Dedifferentiated amniotic fluid mesenchymal stem cell (primary cell): Measurements from ENCODE around the gene SH3D21.

Source experiments
- DNase-seq: peaks from one replicate; pipeline ENCODE4 v3.0.0-alpha.2; 2016; ENCODE audit errors: extremely low spot score

Gene SH3D21

GRCh38 chr1:36306210-36306901 lies at the start of gene SH3D21:
Gene SH3D21 (plus strand): TSS chr1:36306368. CDS start chr1:36306421, 53 bp downstream.
- DNase-seq, result no peak

DNA sequence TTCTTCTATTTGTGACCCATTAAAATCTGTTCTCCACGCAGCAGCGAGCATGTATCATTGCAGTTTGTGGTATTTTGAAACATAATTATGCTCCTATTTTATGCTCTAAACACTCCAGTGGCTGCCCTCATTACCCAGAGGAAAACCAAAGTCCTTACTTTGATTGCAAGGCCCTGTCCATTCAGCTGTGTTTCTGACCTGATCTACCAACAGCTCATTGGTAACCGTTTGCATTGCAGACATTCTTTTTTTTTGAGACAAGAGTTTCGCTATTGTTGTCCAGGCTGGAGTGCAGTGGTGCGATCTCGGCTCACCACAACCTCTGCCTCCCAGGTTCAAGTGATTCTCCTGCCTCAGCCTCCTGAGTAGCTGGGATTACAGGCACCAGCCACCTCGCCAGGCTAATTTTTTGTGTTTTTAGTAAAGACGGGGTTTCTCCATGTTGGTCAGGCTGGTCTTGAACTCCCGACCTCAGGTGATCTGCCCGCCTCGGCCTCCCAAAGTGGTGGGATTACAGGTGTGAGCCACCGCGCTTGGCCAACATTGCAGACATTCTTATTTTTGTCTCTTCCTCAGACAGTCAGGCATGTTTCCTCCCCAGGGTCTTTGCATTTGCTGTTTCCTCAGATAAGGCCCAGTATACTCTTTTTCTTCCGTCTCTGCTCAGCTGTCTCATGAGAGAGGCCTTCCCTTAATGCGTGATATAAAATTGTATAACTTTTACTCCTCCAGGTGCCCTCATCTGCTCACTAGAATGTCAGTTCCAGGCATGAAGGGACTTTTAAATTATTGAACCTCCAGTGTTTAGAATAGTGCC lies 49.4 kb upstream of the SH3D21 start:
- DNase-seq, result no peak

- no peak for DNase-seq
Measured at GRCh38 chr1:36257375-36257767, 48.8 kb upstream of the SH3D21 start.

GRCh38 chr1:36258960-36259344 lies 47.2 kb upstream of the SH3D21 start:
- DNase-seq, result no peak

DNA sequence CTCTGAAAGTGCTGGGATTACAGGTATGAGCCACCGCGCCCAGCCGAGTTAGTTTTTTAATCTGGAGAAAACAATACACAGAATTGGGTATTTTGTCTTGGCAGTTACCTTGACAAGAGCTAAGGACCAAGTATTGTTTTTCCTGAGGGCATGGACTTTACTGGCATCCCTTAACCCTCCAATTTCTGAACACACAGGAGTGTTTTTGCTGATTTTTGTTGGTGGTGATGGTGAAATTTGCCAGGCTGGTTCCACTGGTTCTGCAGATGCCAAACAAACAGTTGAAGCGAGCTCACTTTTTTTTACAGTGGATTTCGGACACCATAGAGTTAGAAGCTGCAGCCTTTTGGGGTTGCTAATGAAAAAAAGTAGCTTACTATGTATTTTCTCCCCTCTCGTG lies 37.2 kb upstream of the SH3D21 start:
- no peak for DNase-seq

GRCh38 chr1:36269408-36269838 lies 36.7 kb upstream of the SH3D21 start:
- DNase-seq, result no peak

GRCh38 chr1:36273024-36273423 lies 33.1 kb upstream of the SH3D21 start:
- DNase-seq, result no peak

DNA sequence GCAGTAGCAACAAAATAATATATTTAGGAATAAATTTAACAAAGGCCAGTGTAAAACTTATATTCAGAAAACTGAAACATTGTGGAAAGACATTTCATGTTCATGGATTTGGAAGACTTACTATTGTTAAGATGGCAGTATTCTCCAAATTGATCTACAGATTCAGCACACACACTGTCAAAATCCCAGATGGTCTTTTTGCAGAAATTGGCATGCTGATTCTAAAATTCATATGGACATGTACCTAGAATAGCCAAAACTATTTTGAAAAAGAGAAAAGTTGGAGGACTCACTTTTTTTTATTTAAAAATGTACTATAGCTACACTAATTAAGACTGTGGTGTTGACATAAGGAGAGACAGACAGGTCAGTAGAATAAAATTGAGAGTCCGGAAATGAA lies 32.0 kb upstream of the SH3D21 start:
- DNase-seq, result no peak

DNA sequence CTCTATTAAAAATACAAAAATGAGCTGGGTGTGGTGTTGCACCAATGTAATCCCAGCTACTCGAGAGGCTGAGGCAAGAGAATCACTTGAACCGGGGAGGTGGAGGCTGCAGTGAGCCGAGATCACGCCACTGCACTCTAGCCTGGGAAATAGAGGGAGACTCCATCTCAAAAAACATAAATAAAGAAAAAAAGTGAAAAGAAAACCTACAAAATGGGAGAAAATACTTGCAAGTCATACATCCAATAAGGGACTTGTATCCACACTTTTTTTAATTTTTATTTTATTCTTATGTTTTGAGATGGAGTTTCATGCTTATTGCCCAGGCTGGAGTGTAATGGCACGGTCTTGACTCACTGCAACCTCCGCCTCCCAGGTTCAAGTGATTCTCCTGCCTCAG lies 29.5 kb upstream of the SH3D21 start:
- DNase-seq, result no peak

DNA sequence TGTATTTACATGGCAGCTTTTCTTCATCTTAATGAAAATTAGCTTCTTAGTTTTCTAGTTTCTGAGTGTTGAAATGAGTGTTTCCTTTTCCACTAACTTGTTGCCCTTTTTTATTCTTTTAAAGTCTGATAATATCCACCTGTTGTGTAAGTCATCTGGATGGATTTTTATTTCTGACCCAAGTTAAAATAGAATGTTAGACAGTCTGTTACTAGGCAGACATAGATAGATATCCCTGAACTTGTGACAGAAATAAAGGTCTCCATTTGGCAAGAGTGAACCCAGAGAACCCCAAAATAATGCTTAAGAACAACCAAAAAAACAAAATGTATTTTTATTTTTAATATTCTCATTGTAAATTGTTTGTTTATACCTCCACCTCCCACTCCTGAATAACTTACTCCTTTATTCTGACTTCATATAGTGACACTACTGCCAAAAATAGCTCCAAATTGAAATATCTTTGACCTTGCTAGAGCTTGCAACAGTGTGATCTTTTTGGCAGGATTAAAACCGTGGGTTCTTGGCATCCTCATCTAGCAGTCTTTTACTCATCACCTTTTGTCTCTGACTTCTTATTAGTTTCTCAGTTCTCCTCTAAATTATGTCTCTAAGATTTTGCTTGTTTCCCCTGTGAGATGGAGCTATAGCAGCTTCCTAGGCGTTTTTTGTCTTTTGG lies 26.9 kb upstream of the SH3D21 start:
- DNase-seq, result no peak

DNA sequence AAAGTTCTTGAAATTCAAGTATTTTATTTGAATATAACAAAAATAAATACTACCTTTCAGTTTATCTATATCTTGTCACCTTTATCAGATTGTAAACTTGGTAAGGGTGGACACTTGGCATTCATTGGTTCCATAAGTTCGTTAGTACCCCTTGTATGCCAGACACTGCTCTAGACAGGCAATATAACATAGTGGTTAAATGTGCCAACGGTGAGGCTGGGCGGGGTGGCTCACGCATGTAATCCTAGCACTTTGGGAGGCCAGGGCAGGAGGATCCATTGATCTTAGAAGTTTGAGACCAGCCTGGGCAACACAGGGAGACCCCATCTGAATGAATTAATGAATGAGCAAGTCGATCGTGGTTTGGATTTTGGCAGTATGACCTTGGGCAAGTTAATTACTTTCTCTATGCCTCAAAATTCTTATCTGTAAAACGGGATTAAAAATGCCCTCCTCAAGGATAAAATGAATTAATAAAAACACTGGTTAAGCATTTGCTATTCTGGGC lies 26.3 kb upstream of the SH3D21 start:
- DNase-seq, result no peak

GRCh38 chr1:36284061-36284460 lies 22.1 kb upstream of the SH3D21 start:
- DNase-seq, result peak; percentile 16

DNA sequence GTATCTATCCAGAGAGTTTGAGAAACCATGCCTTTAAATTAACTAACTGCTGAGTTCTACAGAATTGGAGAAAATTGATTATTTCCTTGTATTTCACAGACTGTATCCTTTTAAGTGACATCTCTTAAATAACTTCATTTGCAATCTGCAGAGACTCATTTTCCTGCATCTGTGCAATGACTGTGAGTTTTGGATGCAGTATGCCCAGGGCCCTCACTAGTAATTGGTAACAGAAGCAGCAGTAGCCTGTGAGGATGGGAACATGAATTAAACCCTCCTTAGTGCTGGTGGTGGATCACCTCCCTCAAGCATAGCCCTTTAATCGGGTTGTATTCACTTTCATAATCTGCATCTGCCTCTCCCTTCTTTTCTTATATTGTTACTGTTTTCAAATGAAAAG lies 21.7 kb upstream of the SH3D21 start:
- DNase-seq, result no peak

- DNase-seq, result peak; percentile 88
Measured at GRCh38 chr1:36285443-36286101, 20.6 kb upstream of the SH3D21 start.

GRCh38 chr1:36286802-36287201 lies 19.4 kb upstream of the SH3D21 start:
- DNase-seq, result no peak

DNA sequence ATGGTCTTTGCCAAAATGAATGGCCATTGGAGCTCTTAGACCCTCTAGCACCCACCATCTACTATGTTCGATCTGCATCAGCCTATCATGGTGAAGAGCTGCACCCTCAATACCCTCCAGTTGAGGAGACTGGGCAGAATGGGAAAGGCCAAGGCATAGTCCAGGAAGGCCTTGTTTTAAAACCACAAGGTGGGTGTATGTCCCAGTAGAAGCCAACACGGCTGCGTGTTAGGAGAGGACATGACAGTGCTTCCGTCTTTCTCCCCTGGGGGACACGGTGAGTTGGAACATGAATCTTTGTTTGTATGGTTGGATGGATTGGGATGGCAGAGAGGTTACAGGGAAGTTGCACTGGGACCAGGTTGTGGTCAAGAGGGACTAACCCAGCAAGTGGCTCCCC lies 18.6 kb upstream of the SH3D21 start:
- DNase-seq, result no peak

GRCh38 chr1:36295390-36295789 lies 10.8 kb upstream of the SH3D21 start:
- no peak for DNase-seq

- DNase-seq, result no peak
Measured at GRCh38 chr1:36297062-36297461, 9.1 kb upstream of the SH3D21 start.

- DNase-seq, result no peak
Measured at GRCh38 chr1:36298640-36299039, 7.5 kb upstream of the SH3D21 start.

- DNase-seq, result no peak
Measured at GRCh38 chr1:36300526-36300925, 5.6 kb upstream of the SH3D21 start.

- DNase-seq, result no peak
Measured at GRCh38 chr1:36301220-36301619, 4.9 kb upstream of the SH3D21 start.

DNA sequence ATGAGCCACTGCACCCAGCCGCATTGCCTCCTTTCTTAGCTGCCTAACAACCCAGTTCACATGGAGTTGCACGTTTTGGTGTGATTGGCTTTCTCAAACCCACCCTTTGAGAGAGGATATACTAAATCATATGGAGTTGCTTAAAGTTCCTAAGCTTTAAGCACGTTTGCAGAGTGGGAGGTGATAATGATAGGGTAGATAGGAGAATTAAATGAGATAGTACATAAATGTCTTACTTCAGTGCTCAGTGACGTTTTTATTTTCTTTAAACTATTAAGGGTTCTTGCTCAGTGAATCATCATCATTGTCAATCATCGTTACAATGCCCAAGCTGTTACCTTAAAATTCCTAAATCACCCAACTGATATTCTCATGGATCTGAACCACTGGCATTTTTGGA lies 2.9 kb upstream of the SH3D21 start:
- DNase-seq, result no peak
